ENCODE results near the gene CREB5.

CREB5 gene

GRCh38 chr7:28517606-28518005 lies 105.3 kb downstream of the CREB5 start:
- no peaks in the 10 kb centered on the region for H3K36me3 ChIP-seq
- H3K27me3 ChIP-seq (ENCODE audit: insufficient read depth, low read depth, severe bottlenecking), result peaks cover 67% of the 10 kb centered on the region
- DNase-seq, result no peak
- no peak overlapping the region for H3K27ac ChIP-seq
- no peak overlapping the region for H3K4me3 ChIP-seq (ENCODE audit: low read depth, low read length)
- H3K9me3 ChIP-seq (ENCODE audit: severe bottlenecking), result no peaks in the 10 kb centered on the region
- TF ChIP-seq, protein P1, sequence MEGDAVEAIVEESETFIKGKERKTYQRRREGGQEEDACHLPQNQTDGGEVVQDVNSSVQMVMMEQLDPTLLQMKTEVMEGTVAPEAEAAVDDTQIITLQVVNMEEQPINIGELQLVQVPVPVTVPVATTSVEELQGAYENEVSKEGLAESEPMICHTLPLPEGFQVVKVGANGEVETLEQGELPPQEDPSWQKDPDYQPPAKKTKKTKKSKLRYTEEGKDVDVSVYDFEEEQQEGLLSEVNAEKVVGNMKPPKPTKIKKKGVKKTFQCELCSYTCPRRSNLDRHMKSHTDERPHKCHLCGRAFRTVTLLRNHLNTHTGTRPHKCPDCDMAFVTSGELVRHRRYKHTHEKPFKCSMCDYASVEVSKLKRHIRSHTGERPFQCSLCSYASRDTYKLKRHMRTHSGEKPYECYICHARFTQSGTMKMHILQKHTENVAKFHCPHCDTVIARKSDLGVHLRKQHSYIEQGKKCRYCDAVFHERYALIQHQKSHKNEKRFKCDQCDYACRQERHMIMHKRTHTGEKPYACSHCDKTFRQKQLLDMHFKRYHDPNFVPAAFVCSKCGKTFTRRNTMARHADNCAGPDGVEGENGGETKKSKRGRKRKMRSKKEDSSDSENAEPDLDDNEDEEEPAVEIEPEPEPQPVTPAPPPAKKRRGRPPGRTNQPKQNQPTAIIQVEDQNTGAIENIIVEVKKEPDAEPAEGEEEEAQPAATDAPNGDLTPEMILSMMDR (IDR thresholded peaks at IDR 0.05; ENCODE audit: low read depth, low read length), result no peak

- Histone ChIP-seq H3K4me3 (ENCODE audit: low read depth, low read length) (no peak overlapping the region), H3K27me3 (ENCODE audit: insufficient read depth, low read depth, severe bottlenecking) (peaks cover 60% of the 10 kb centered on the region), H3K9me3 (ENCODE audit: severe bottlenecking) (no peaks in the 10 kb centered on the region), H3K36me3 (no peaks in the 10 kb centered on the region), H3K27ac (no peak overlapping the region)
- TF ChIP-seq, protein P1 (IDR thresholded peaks at IDR 0.05; ENCODE audit: low read depth, low read length), result no peak
- no peak for DNase-seq
Measured at GRCh38 chr7:28520074-28521015, 108.0 kb downstream of the CREB5 start.

DNA sequence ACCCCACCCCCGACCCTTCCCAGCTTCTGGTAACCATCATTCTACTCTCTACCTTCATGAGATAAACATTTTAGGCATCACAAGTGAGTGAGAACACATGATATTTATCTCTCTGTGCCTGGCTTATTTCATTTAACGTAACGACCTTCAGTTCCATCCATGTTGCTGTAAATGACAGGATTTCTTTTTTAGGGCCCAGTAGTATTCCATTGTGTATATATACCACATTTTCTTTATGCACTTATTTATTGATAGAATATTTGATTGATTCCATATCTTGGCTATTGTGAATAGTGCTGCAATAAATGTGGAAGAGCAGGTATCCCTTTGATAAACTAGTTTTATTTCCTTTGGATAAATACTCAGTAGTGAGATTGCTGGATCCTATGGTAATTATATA lies 112.7 kb downstream of the CREB5 start:
- H3K27me3 ChIP-seq (ENCODE audit: insufficient read depth, low read depth, severe bottlenecking), result peaks cover 49% of the 10 kb centered on the region
- no peak for DNase-seq
- no peak overlapping the region for H3K27ac ChIP-seq
- H3K9me3 ChIP-seq (ENCODE audit: severe bottlenecking), result no peaks in the 10 kb centered on the region
- no peak overlapping the region for H3K4me3 ChIP-seq (ENCODE audit: low read depth, low read length)
- H3K36me3 ChIP-seq, result no peaks in the 10 kb centered on the region
- TF ChIP-seq, protein P1 (IDR thresholded peaks at IDR 0.05; ENCODE audit: low read depth, low read length), result no peak

DNA sequence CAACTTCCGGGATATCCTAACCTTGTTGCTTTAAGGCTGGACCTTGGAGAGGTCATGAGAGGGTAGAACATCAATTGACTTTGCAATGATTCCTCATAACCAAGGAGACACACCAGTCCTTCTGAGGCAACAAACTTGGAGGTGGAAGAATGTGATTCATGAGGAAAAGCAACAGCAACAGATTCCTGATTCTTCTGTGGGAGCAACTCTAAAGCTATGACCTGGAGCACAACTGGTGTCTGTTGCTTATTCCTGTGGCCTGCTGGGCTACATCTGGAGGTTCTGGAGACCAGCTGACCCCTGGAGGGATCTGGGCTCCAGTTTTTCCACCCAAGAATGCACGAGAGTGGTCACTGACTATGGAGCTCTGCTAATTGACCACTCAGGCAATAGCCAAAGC lies 116.6 kb downstream of the CREB5 start:
- no peaks in the 10 kb centered on the region for H3K9me3 ChIP-seq (ENCODE audit: severe bottlenecking)
- H3K4me3 ChIP-seq (ENCODE audit: low read depth, low read length), result no peak overlapping the region
- DNase-seq, result no peak
- TF ChIP-seq, protein P1 (IDR thresholded peaks at IDR 0.05; ENCODE audit: low read depth, low read length), result no peak
- no peaks in the 10 kb centered on the region for H3K36me3 ChIP-seq
- peaks cover 58% of the 10 kb centered on the region for H3K27me3 ChIP-seq (ENCODE audit: insufficient read depth, low read depth, severe bottlenecking)
- no peak overlapping the region for H3K27ac ChIP-seq

DNA sequence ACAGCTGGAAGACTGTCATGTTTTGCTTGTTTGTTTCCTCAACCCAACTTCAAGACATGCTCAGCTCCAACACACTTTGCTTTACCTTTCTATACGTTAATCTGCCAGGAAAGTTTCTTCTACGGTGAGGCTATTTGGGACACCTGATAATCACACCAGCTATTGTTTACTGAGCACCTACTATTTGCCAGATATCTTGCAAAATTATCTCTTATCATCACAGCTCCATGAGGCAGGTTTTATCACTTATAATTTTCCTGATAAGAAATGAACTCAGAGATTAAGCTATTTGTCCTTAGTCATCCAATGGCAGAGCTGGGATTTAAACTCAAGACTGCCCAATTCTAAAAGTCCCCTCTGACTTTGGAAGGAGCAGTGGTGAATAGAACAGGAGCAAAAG lies 117.4 kb downstream of the CREB5 start:
- no peak for DNase-seq
- H3K27ac ChIP-seq, result no peak overlapping the region
- no peaks in the 10 kb centered on the region for H3K36me3 ChIP-seq
- no peak overlapping the region for H3K4me3 ChIP-seq (ENCODE audit: low read depth, low read length)
- TF ChIP-seq, protein P1 (IDR thresholded peaks at IDR 0.05; ENCODE audit: low read depth, low read length), result no peak
- H3K9me3 ChIP-seq (ENCODE audit: severe bottlenecking), result no peaks in the 10 kb centered on the region
- peaks cover 64% of the 10 kb centered on the region for H3K27me3 ChIP-seq (ENCODE audit: insufficient read depth, low read depth, severe bottlenecking)
